ENCODE results near the gene SERPINA1.

SERPINA1 gene

DNA sequence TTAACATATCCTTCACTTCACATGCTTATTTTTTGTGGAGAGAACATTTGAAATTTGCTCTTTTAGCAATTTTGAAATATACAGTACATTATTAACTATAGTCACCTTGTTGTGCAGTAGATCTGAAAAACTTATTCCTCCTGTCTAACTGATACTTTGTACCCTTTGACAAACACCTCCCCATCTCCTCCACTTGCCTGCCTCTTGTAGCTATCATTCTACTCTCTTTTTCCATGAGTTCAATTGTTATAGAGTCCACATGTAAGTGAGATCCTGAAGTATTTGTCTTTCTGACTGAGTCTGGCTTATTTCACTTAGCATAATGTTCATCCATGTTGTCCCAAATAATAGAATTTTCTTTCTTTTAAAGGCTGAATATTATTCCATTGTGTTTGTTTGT is 55.8 kb downstream of the SERPINA1 start:
- no peak overlapping the region for H3K27ac ChIP-seq (ENCODE audit: low read length)
- H3K27me3 ChIP-seq (ENCODE audit: insufficient read depth, low read length), result no peaks in the 10 kb centered on the region
- no peak overlapping the region for H3K9ac ChIP-seq (ENCODE audit: low read depth, low read length)
- no peaks in the 10 kb centered on the region for H3K9me3 ChIP-seq (ENCODE audit: insufficient read depth, low read depth, low read length)
- H3K4me3 ChIP-seq (ENCODE audit: low read length), result no peak overlapping the region
- no peaks in the 10 kb centered on the region for H3K36me3 ChIP-seq (ENCODE audit: insufficient read depth, low read depth, low read length)
- no peaks in the 10 kb centered on the region for H3K4me1 ChIP-seq (ENCODE audit: insufficient read depth, low read length)

DNA sequence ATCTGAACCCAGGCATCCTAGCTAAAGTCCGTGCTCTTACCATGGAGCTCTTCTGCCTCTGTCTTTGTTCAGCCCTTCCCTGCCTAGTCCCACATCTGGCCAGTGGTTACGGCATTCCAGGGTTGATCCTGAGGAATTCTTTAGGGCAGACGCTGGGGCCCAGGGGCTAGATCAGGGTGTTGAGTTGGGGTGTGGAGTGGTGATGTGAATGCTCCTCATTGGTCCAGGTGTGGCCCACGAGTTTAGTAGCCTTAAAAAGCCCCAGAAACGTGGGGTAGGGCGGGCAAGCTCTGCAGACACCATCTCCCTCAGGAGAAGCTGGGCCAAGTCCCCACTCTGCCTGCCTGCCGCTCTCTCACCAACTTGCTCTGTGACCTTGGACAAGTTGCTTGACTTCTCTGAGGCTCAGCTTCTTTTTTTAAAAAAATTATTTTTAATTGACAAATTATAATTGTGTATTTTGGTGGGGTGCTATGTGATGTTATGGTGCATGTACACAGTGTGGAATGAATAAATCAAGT is 56.3 kb downstream of the SERPINA1 start:
- Histone ChIP-seq H3K27me3 (ENCODE audit: insufficient read depth, low read length) (no peaks in the 10 kb centered on the region), H3K9me3 (ENCODE audit: insufficient read depth, low read depth, low read length) (no peaks in the 10 kb centered on the region), H3K4me1 (ENCODE audit: insufficient read depth, low read length) (no peaks in the 10 kb centered on the region), H3K27ac (ENCODE audit: low read length) (no peak overlapping the region), H3K9ac (ENCODE audit: low read depth, low read length) (no peak overlapping the region), H3K36me3 (ENCODE audit: insufficient read depth, low read depth, low read length) (no peaks in the 10 kb centered on the region), H3K4me3 (ENCODE audit: low read length) (no peak overlapping the region)

DNA sequence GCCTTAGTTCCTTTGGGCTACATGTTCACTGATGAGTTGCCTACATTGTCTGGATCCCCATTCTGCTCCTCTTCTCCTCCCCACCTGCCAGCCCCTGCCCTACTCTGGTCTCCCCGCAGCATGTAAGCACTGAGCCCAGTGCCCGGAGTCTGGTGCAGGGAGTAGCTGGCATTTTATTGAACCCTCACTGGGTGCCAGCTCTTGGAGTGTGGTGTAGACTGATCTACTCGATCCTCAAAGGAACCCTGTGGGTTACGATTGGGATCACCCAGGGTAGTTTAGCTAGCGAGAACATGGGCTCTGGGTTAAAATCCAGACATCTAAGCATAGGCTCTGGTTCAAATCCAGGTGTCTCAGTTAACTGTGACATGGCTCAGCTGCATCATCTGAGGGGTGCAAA is 56.9 kb downstream of the SERPINA1 start:
- H3K36me3 ChIP-seq (ENCODE audit: insufficient read depth, low read depth, low read length), result no peaks in the 10 kb centered on the region
- no peaks in the 10 kb centered on the region for H3K4me1 ChIP-seq (ENCODE audit: insufficient read depth, low read length)
- no peaks in the 10 kb centered on the region for H3K9me3 ChIP-seq (ENCODE audit: insufficient read depth, low read depth, low read length)
- H3K27ac ChIP-seq (ENCODE audit: low read length), result no peak overlapping the region
- no peak overlapping the region for H3K9ac ChIP-seq (ENCODE audit: low read depth, low read length)
- H3K4me3 ChIP-seq (ENCODE audit: low read length), result no peak overlapping the region
- no peaks in the 10 kb centered on the region for H3K27me3 ChIP-seq (ENCODE audit: insufficient read depth, low read length)

DNA sequence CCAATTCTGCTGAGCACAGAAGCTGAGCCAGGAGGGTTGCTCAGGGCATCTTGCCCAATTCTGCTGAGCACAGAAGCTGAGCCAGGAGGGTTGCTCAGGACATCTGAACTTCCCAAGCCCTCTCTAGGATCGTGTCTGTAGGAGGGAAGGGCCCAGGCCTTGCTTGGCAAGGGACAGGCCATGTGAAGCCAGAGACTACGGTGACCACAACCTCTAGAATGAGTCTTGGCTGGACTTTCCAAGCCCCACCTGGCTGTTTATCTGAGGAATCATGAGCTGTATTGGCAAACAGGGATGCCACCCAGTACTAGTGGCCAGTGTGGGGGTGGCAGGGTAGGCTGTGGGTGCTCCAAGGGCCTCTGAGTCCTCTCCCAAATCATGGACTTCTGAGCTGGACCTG is 57.5 kb downstream of the SERPINA1 start:
- Histone ChIP-seq H3K27ac (ENCODE audit: low read length) (no peak overlapping the region), H3K4me1 (ENCODE audit: insufficient read depth, low read length) (no peaks in the 10 kb centered on the region)

DNA sequence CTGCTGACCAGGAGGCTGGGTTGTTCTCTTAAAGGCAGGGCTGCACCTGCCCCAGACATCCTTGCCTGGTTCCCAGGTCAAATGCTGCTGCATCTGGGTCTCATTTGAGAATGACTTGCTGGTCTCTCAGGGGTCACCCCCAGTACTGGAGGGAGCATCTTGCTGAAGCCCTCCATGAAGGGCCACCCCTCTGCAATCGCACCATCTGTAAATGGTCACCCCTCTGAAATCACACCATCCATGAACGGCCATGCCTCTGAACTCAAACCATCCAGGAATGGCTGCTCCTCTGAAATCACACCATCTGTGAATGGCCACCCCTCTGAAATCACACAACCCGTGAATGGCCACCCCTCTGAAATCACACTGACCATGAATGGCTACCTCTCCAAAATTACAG is 58.0 kb downstream of the SERPINA1 start:
- Histone ChIP-seq H3K27ac (ENCODE audit: low read length) (no peak overlapping the region), H3K4me3 (ENCODE audit: low read length) (no peak overlapping the region), H3K27me3 (ENCODE audit: insufficient read depth, low read length) (no peaks in the 10 kb centered on the region), H3K4me1 (ENCODE audit: insufficient read depth, low read length) (no peaks in the 10 kb centered on the region), H3K9me3 (ENCODE audit: insufficient read depth, low read depth, low read length) (no peaks in the 10 kb centered on the region), H3K36me3 (ENCODE audit: insufficient read depth, low read depth, low read length) (no peaks in the 10 kb centered on the region), H3K9ac (ENCODE audit: low read depth, low read length) (no peak overlapping the region)

More for the DNA sequence above, 57.5 kb downstream of the SERPINA1 start:
- Histone ChIP-seq H3K27me3 (ENCODE audit: insufficient read depth, low read length) (no peaks in the 10 kb centered on the region), H3K36me3 (ENCODE audit: insufficient read depth, low read depth, low read length) (no peaks in the 10 kb centered on the region), H3K9ac (ENCODE audit: low read depth, low read length) (no peak overlapping the region), H3K9me3 (ENCODE audit: insufficient read depth, low read depth, low read length) (no peaks in the 10 kb centered on the region), H3K4me3 (ENCODE audit: low read length) (no peak overlapping the region)

DNA sequence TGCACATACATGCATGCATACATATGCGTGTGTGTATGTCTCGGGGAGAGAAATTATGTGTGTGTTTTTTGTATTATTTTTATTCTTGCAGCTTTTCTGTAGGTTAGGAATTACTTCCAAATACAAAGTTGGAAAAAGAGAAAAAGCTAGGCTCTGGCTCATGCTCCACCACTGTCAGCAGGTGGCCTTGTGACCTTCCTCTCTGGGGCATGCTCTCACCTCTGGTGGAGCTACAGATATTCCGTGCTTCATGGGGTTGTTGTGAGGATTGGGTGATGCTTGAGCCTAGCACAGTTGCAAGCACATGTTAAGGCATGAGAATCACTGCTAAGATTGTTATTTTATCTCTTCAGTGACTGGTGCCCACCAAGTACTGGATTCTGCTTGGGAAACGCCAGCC is 58.5 kb downstream of the SERPINA1 start:
- Histone ChIP-seq H3K27ac (ENCODE audit: low read length) (no peak overlapping the region), H3K4me1 (ENCODE audit: insufficient read depth, low read length) (no peaks in the 10 kb centered on the region), H3K4me3 (ENCODE audit: low read length) (no peak overlapping the region), H3K27me3 (ENCODE audit: insufficient read depth, low read length) (no peaks in the 10 kb centered on the region), H3K9me3 (ENCODE audit: insufficient read depth, low read depth, low read length) (no peaks in the 10 kb centered on the region), H3K9ac (ENCODE audit: low read depth, low read length) (no peak overlapping the region), H3K36me3 (ENCODE audit: insufficient read depth, low read depth, low read length) (no peaks in the 10 kb centered on the region)

DNA sequence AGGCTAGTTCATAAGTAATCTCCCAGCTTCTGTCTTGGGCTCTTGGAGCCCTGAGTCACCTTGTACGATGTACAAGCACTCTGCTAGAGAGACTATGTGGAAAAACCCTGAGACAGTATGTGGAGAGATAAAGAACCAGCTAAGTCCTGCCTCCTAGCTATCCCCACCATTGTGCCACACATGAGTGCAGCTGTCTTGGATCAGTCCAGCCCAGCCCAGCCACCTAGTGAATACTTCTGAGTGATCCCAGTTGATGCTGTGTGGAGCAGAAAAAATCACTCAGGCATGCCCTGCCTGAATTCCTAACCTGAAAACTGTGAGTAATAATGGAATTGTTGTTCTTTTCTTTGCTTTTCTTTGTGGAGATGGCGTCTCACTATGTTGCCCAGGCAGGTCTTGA is 60.2 kb downstream of the SERPINA1 start:
- Histone ChIP-seq H3K27ac (ENCODE audit: low read length) (no peak overlapping the region), H3K36me3 (ENCODE audit: insufficient read depth, low read depth, low read length) (no peaks in the 10 kb centered on the region), H3K27me3 (ENCODE audit: insufficient read depth, low read length) (no peaks in the 10 kb centered on the region), H3K4me1 (ENCODE audit: insufficient read depth, low read length) (no peaks in the 10 kb centered on the region), H3K4me3 (ENCODE audit: low read length) (no peak overlapping the region), H3K9me3 (ENCODE audit: insufficient read depth, low read depth, low read length) (no peaks in the 10 kb centered on the region), H3K9ac (ENCODE audit: low read depth, low read length) (no peak overlapping the region)
